A549 (cell line): Measurements from ENCODE around the gene ZC3H12C.

Experiments
- CEBPB ChIP-seq, 2 experiments: fragments of >200 bp in 1 of 2; sonication (Bioruptor Twin) in 1 of 2; formaldehyde crosslinking in 1 of 2; IDR thresholded peaks; 2 replicates each; pipeline ENCODE4 v1.6.1; 2012 to 2016
- HOXA7 ChIP-seq: fragments of 250-450 bp; sonication (Bioruptor Pico); IDR thresholded peaks from 2 replicates; pipeline ENCODE4 v1.5.0; 2020; ENCODE audit warnings: mild to moderate bottlenecking, moderate library complexity
- POLR2A ChIP-seq: IDR thresholded peaks from 2 replicates; pipeline ENCODE4 v1.6.1; 2012; ENCODE audit warnings: mild to moderate bottlenecking, low read length
- TF ChIP-seq, protein P1 (sequence below): fragments of >200 bp; sonication (Bioruptor Twin); formaldehyde crosslinking; IDR thresholded peaks from 3 replicates; pipeline ENCODE4 v1.5.1; 2016
- TF ChIP-seq, protein P2 (sequence below): fragments of 200-600 bp; sonication (generic); IDR thresholded peaks from 2 replicates; pipeline ENCODE4 v1.6.1; 2016; ENCODE audit warnings: antibody characterized with exemption, mild to moderate bottlenecking, moderate library complexity
- TF ChIP-seq, protein P3 (sequence below): fragments of 150-350 bp; IDR thresholded peaks from 2 replicates; pipeline ENCODE4 v1.6.1; 2014; ENCODE audit warnings: low read depth, mild to moderate bottlenecking, low read length

DNA sequence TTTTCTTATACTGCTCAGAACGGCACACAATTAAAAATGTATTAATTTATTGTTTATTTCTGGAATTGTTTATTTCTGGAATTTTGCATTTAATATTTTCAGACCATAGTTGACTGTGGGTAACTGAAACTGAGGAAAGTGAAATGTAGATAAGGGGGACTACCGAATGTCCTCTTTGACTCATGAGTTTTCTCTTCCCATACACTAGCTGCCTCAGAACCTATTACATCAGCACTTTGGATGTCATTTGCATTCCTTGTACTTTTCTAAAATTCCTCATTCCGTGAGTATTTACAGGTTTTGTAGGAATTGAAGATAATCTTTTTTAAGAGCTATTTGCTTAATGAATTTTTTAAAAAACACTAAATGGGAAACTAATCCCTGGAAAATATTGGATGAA lies 29.8 kb downstream of the ZC3H12C start:
- no peak for TF ChIP-seq CEBPB (IDR thresholded peaks at IDR 0.05)
- TF ChIP-seq, protein P1, sequence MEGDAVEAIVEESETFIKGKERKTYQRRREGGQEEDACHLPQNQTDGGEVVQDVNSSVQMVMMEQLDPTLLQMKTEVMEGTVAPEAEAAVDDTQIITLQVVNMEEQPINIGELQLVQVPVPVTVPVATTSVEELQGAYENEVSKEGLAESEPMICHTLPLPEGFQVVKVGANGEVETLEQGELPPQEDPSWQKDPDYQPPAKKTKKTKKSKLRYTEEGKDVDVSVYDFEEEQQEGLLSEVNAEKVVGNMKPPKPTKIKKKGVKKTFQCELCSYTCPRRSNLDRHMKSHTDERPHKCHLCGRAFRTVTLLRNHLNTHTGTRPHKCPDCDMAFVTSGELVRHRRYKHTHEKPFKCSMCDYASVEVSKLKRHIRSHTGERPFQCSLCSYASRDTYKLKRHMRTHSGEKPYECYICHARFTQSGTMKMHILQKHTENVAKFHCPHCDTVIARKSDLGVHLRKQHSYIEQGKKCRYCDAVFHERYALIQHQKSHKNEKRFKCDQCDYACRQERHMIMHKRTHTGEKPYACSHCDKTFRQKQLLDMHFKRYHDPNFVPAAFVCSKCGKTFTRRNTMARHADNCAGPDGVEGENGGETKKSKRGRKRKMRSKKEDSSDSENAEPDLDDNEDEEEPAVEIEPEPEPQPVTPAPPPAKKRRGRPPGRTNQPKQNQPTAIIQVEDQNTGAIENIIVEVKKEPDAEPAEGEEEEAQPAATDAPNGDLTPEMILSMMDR = no peak
- TF ChIP-seq, protein P2, sequence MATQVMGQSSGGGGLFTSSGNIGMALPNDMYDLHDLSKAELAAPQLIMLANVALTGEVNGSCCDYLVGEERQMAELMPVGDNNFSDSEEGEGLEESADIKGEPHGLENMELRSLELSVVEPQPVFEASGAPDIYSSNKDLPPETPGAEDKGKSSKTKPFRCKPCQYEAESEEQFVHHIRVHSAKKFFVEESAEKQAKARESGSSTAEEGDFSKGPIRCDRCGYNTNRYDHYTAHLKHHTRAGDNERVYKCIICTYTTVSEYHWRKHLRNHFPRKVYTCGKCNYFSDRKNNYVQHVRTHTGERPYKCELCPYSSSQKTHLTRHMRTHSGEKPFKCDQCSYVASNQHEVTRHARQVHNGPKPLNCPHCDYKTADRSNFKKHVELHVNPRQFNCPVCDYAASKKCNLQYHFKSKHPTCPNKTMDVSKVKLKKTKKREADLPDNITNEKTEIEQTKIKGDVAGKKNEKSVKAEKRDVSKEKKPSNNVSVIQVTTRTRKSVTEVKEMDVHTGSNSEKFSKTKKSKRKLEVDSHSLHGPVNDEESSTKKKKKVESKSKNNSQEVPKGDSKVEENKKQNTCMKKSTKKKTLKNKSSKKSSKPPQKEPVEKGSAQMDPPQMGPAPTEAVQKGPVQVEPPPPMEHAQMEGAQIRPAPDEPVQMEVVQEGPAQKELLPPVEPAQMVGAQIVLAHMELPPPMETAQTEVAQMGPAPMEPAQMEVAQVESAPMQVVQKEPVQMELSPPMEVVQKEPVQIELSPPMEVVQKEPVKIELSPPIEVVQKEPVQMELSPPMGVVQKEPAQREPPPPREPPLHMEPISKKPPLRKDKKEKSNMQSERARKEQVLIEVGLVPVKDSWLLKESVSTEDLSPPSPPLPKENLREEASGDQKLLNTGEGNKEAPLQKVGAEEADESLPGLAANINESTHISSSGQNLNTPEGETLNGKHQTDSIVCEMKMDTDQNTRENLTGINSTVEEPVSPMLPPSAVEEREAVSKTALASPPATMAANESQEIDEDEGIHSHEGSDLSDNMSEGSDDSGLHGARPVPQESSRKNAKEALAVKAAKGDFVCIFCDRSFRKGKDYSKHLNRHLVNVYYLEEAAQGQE = no peak
- no peak for TF ChIP-seq POLR2A
- TF ChIP-seq, protein P3, sequence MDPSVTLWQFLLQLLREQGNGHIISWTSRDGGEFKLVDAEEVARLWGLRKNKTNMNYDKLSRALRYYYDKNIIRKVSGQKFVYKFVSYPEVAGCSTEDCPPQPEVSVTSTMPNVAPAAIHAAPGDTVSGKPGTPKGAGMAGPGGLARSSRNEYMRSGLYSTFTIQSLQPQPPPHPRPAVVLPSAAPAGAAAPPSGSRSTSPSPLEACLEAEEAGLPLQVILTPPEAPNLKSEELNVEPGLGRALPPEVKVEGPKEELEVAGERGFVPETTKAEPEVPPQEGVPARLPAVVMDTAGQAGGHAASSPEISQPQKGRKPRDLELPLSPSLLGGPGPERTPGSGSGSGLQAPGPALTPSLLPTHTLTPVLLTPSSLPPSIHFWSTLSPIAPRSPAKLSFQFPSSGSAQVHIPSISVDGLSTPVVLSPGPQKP = no peak
- no peak for TF ChIP-seq HOXA7 (CRISPR knock-in tag)
